Fibroblast of the aortic adventitia (primary cell): ENCODE data around the gene PIR. TPM values are rescaled to one million over a fixed set of nuclear protein-coding genes. Genes with fewer than 3 reads are reported as not detected.
A peak's percentile ranks its signal among the peaks of the same experiment; 100 is the strongest.

Experiments
- DNase-seq: peaks from one replicate; pipeline ENCODE4 v3.0.0-alpha.2; 2010; ENCODE audit warnings: low read depth
- H3K4me3 ChIP-seq: 2 replicates; pipeline ENCODE4 v1.5.1; 2011; ENCODE audit warnings: low read depth, mild to moderate bottlenecking, control low read depth, low read length, moderate library complexity
- CTCF ChIP-seq: IDR thresholded peaks from 2 replicates; pipeline ENCODE4 v1.5.1; 2011; ENCODE audit warnings: mild to moderate bottlenecking, low read length, control low read depth, inconsistent platforms; ENCODE audit not compliant: insufficient read depth
- total RNA-seq: library from RNA; depleted of rRNA; stranded (reverse); fragments of >200 nt; gene quantifications from 2 replicates; pipeline ENCODE4 v1.2.3, GENCODE V29; 2012; ENCODE audit warnings: low replicate concordance

The PIR gene
- total RNA-seq, 1 donor, result 15.9 TPM

DNA sequence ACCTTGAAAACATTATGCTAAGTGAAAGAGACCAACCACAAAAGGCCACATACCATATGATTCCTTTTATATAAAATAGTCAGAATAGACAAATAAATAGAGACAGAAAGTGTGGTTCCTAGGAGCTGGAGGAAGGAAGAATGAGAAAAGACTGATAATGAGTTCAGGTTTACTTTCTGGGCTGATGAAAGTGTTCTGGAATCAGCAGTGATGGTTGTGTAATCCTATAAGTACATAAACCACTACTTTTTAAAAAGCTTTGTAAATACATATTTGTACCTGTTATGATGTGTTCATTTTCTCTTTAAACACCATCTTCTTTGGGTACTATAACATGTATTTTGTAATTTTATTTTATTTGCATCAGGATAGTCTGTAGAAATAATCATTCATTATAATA, 20.6 kb downstream of the PIR start:
- no peak for DNase-seq
- TF ChIP-seq CTCF, result no peak
- H3K4me3 ChIP-seq, result no peak overlapping the region

- H3K4me3 ChIP-seq, result no peak overlapping the region
- peak; percentile 94 for TF ChIP-seq CTCF
- DNase-seq, result peak; percentile 77
Measured at GRCh38 chrX:15471028-15471427, 22.1 kb downstream of the PIR start.

DNA sequence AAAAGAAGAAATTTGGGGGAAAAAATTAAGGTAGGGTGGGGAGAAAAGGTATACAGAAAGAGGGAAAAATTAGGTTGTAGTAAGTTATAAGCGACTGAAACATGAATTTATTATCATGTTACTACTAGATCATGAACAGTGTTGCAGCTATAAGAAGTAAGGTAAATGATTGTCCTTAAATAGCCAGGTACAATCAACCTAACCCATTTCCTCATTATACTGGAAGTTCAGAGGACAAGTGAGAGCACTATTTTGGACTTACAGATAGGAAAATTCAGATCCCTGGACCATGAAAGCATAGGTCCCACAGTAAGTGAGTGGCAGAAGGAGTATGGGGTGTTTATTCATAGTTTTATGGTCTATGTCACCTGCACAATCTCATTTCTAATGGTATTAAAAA, 23.5 kb downstream of the PIR start:
- TF ChIP-seq CTCF, result no peak
- H3K4me3 ChIP-seq, result no peak overlapping the region
- DNase-seq, result no peak

GRCh38 chrX:15468036-15468435, 25.1 kb downstream of the PIR start:
- TF ChIP-seq CTCF, result peak; percentile 56
- peak; percentile 85 for DNase-seq
- no peak overlapping the region for H3K4me3 ChIP-seq

GRCh38 chrX:15465896-15466651, 27.1 kb downstream of the PIR start:
- H3K4me3 ChIP-seq, result no peak overlapping the region
- DNase-seq, result peak; percentile 50
- no peak for TF ChIP-seq CTCF

- peak; percentile 70 for DNase-seq
- TF ChIP-seq CTCF, result no peak
- no peak overlapping the region for H3K4me3 ChIP-seq
Measured at GRCh38 chrX:15465347-15465746, 27.8 kb downstream of the PIR start.

- H3K4me3 ChIP-seq, result no peak overlapping the region
- no peak for TF ChIP-seq CTCF
- no peak for DNase-seq
Measured at GRCh38 chrX:15464704-15465103, 28.4 kb downstream of the PIR start.
